Epidermal melanocyte (primary cell): ENCODE results near the gene RC3H1.
"Not testable (repeated sequence)": the region's sequence is repeated elsewhere in the genome, so short reads cannot be mapped to it uniquely, and the experiment has no call there.

Experiments
- DNase-seq: peaks from one replicate; pipeline ENCODE4 v3.0.0; 2011; ENCODE audit warnings: low spot score; ENCODE audit not compliant: insufficient read length

Gene RC3H1

GRCh38 chr1:173954179-173954578 lies 68.0 kb downstream of the RC3H1 start:
- DNase-seq = no peak

GRCh38 chr1:173948594-173948993 lies 73.6 kb downstream of the RC3H1 start:
- DNase-seq = no peak

- no peak for DNase-seq
These were observed 75.7 kb downstream of the RC3H1 start for GRCh38 chr1:173946380-173946921.

GRCh38 chr1:173937062-173937461 lies 85.1 kb downstream of the RC3H1 start:
- DNase-seq = no peak

- no peak for DNase-seq
These were observed 87.7 kb downstream of the RC3H1 start for GRCh38 chr1:173934440-173934839.

- DNase-seq = not testable (repeated sequence)
These were observed 91.6 kb downstream of the RC3H1 start for GRCh38 chr1:173930541-173930940.

- no peak for DNase-seq
These were observed 96.6 kb downstream of the RC3H1 start for GRCh38 chr1:173925306-173926242.

- no peak for DNase-seq
These were observed 101.3 kb downstream of the RC3H1 start for GRCh38 chr1:173920861-173921260.

- DNase-seq = no peak
These were observed 104.3 kb downstream of the RC3H1 start for GRCh38 chr1:173917635-173918493.

- DNase-seq = no peak
These were observed 105.0 kb downstream of the RC3H1 start, which contains the start of gene SERPINC1 for GRCh38 chr1:173917149-173917548. SERPINC1 (minus strand) TSS chr1:173917327; CDS start chr1:173917259, 68 bp downstream.

GRCh38 chr1:173916667-173917066 lies 105.5 kb downstream of the RC3H1 start:
- DNase-seq = no peak

GRCh38 chr1:173915596-173915995 lies 106.6 kb downstream of the RC3H1 start:
- no peak for DNase-seq

- no peak for DNase-seq
These were observed 107.7 kb downstream of the RC3H1 start for GRCh38 chr1:173914366-173914871.

GRCh38 chr1:173913111-173913510 lies 109.0 kb downstream of the RC3H1 start:
- no peak for DNase-seq

GRCh38 chr1:173903827-173904531 lies 118.2 kb downstream of the RC3H1 start:
- no peak for DNase-seq

GRCh38 chr1:173900992-173901391 lies 121.2 kb downstream of the RC3H1 start:
- DNase-seq = no peak

- no peak for DNase-seq
These were observed 121.7 kb downstream of the RC3H1 start for GRCh38 chr1:173900427-173900826.

GRCh38 chr1:173894189-173894588 lies 128.0 kb downstream of the RC3H1 start:
- no peak for DNase-seq

GRCh38 chr1:173893611-173894010 lies 128.5 kb downstream of the RC3H1 start:
- no peak for DNase-seq

- DNase-seq = no peak
These were observed 132.3 kb downstream of the RC3H1 start for GRCh38 chr1:173889885-173890284.

- DNase-seq = no peak
These were observed 133.4 kb downstream of the RC3H1 start for GRCh38 chr1:173888749-173889148.
